Activated T-helper 17 cell treated with anti-CD3 and anti-CD28 coated beads, Interleukin-2, amount 50 U/mL, for 72 hours (primary cell): Measurements from ENCODE around the gene OAF. TPM values are rescaled to one million over a fixed set of nuclear protein-coding genes. Genes with fewer than 3 reads are reported as not detected.
"Not testable (repeated sequence)": the region's sequence is repeated elsewhere in the genome, so short reads cannot be mapped to it uniquely, and the experiment has no call there.

Source experiments
- ATAC-seq: fragments of 150-1000 bp; cut with Tn5 transposase; replicated peaks from 2 replicates; pipeline ENCODE4 v1.10.0; 2021; ENCODE audit warnings: mild to moderate bottlenecking, moderate library complexity
- H3K27ac Mint-ChIP-seq: one replicate; pipeline ENCODE4 v1.8.0; 2022; ENCODE audit warnings: mixed read lengths
- H3K27me3 Mint-ChIP-seq: one replicate; pipeline ENCODE4 v1.8.0; 2022; ENCODE audit warnings: mixed read lengths
- H3K36me3 Mint-ChIP-seq: one replicate; pipeline ENCODE4 v1.8.0; 2022; ENCODE audit warnings: low read depth, mild to moderate bottlenecking, mixed read lengths
- H3K4me1 Mint-ChIP-seq: one replicate; pipeline ENCODE4 v1.8.0; 2022; ENCODE audit warnings: mixed read lengths
- H3K4me3 Mint-ChIP-seq: one replicate; pipeline ENCODE4 v1.8.0; 2022; ENCODE audit warnings: mild to moderate bottlenecking, mixed read lengths
- H3K9me3 Mint-ChIP-seq: one replicate; pipeline ENCODE4 v1.8.0; 2022; ENCODE audit warnings: mixed read lengths
- total RNA-seq, 2 donors: library from RNA; stranded (reverse); gene quantifications; one replicate each; pipeline ENCODE4 v1.2.3, GENCODE V29; 2022

The OAF gene
- total RNA-seq, 2 donors from 2014 or later = 0.97 to 1.3 TPM

DNA sequence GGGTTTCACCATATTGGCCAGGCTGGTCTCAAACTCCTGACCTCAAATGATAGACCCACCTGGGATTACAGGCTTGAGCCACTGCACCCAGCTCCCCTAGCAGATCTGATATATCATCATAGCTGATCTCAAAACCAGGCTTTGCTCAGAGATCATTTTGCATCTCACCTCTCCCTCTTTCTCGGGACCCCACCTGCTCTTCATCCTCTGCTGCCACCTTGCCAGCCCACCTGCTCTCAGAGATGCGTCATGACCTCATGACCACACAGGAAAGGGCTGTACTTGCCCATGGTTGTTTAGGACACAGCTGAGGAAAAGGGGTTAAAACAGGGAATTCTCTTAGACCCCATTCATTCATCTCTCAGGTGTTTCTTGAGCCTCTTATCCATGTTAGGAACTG lies 56.5 kb downstream of the OAF start:
- H3K4me1 Mint-ChIP-seq = no peaks in the 10 kb centered on the region
- H3K9me3 Mint-ChIP-seq = no peaks in the 10 kb centered on the region
- no peak overlapping the region for H3K27ac Mint-ChIP-seq
- H3K36me3 Mint-ChIP-seq = no peaks in the 10 kb centered on the region
- peaks cover 35% of the 10 kb centered on the region for H3K27me3 Mint-ChIP-seq
- no peak for ATAC-seq
- H3K4me3 Mint-ChIP-seq = no peak overlapping the region

DNA sequence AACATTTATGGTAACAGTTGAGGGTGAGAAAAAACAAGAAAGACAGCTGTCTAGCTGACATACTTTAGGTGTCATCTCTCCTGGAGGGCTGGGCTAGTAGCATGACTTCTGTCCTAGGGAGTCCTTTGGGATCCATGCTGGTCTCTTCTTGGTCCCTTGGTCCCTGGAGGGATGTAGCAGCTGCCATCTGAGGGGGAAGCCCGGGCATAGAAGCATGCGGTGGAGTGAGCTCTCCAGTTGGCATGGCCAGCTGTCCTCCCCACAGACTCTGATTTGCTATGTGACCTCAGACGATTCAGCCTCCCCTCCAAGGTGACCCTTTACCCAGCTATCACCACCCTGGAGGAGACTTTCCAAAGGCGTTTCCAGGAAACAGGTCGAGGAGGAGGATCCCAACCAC lies 57.9 kb downstream of the OAF start:
- no peaks in the 10 kb centered on the region for H3K4me1 Mint-ChIP-seq
- H3K27me3 Mint-ChIP-seq = peaks cover 36% of the 10 kb centered on the region
- no peak overlapping the region for H3K27ac Mint-ChIP-seq
- ATAC-seq = no peak
- H3K9me3 Mint-ChIP-seq = no peaks in the 10 kb centered on the region
- H3K36me3 Mint-ChIP-seq = no peaks in the 10 kb centered on the region
- H3K4me3 Mint-ChIP-seq = no peak overlapping the region

DNA sequence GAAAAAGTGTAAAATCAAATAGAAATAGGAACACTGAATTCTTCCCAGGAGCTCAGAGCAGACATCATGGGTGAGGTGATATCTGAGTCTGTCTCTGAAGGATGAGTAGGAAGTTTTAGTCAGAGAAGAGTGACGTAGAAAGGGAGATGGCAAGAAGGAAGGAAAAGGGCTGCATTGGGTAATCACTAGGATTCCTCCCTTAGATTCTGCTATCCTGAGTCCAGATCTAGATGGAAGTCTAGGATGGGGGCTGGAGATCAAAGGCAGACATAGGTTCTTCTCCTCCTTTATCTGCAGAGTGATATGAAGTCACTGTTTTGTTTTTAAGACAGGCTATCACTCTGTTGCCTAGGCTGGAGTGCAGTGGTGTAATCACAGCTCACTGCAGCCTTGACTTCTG lies 59.6 kb downstream of the OAF start:
- Mint-ChIP-seq H3K27ac (no peak overlapping the region), H3K27me3 (peaks cover 45% of the 10 kb centered on the region), H3K36me3 (no peaks in the 10 kb centered on the region), H3K9me3 (no peaks in the 10 kb centered on the region), H3K4me3 (no peak overlapping the region), H3K4me1 (no peaks in the 10 kb centered on the region)
- ATAC-seq = no peak

DNA sequence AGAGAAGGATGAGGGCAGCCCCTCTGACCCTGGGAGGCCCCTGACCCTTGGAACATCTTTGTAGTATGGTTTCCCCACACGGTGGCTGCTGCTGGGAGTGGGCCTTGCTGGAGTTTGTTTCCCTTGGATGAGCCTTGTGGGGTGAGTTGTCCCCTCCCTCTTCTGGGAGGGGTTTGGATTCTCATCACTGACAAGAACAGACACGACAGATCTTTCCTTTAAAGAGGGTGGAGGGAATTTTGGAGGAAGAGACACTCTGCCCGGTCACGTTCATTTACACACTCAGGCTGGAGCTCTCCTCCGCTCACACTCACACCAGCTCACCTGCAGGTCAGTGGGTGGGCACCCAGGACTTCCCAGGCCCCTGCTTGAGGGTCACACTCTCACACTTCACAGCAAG lies 60.8 kb downstream of the OAF start:
- Mint-ChIP-seq H3K36me3 (no peaks in the 10 kb centered on the region), H3K9me3 (no peaks in the 10 kb centered on the region), H3K4me3 (no peak overlapping the region), H3K27me3 (peaks cover 33% of the 10 kb centered on the region), H3K4me1 (no peaks in the 10 kb centered on the region), H3K27ac (no peak overlapping the region)
- ATAC-seq = no peak

DNA sequence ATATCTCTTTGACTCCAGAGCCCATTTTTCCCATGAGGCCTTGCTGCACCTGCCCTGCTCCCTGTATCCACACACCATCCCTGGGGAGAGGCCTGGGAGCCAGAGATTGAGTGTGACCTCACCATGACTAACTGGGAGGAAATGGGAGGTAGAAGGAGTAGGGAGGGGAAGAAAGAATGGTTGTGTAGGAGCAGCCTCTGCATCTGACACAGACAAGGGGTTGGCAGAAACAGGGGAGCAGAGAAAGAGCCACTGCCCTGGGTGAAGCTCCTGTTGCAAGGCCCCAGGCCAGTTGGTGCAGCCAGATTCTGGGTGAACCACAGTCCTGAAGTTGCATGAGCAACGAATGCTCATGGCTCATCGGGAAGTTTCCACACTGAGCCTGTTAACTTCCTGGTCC lies 61.5 kb downstream of the OAF start:
- Mint-ChIP-seq H3K4me1 (no peaks in the 10 kb centered on the region), H3K9me3 (no peaks in the 10 kb centered on the region), H3K36me3 (no peaks in the 10 kb centered on the region), H3K4me3 (no peak overlapping the region), H3K27me3 (peaks cover 28% of the 10 kb centered on the region), H3K27ac (no peak overlapping the region)
- ATAC-seq = no peak

DNA sequence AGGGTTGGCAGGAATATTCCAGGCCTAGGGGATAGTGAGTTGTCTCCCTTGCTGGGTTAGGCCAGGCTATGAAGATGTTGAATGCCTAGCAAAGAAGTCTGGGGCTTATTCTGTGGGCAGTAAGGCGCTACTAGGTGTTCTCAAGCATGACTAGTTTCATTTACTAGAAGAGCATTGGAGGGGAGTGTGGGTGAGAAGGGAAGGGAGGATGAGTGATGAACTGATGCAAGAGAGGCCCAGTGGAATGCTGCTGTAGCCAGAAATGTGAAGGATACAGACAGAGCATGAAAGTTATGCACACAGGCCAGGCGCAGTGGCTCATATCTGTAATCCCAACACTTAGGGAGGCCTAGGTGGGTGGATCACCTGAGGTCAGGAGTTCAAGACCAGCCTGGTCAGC lies 62.6 kb downstream of the OAF start:
- no peak overlapping the region for H3K27ac Mint-ChIP-seq
- H3K4me1 Mint-ChIP-seq = no peaks in the 10 kb centered on the region
- ATAC-seq = no peak
- peaks cover 25% of the 10 kb centered on the region for H3K27me3 Mint-ChIP-seq
- H3K36me3 Mint-ChIP-seq = no peaks in the 10 kb centered on the region
- H3K9me3 Mint-ChIP-seq = no peaks in the 10 kb centered on the region
- no peak overlapping the region for H3K4me3 Mint-ChIP-seq

DNA sequence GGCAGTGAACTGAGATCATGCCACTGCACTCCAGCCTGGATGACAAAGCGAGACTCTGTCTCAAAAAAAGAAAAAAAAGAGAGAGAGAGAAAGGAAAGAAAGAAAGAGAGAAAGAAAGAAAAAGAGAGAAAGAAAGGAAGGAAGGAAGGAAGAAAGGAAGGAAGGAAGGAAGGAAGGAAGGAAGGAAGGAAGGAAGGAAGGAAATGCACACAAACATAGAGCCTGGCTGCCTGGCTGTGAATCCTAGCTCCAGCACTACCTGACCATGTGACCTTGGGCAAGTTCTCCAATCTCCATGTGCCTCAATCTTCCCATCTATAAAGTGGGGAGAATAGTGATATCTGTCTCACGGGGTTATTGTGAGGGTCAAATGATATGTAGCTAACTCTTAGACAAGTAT lies 63.1 kb downstream of the OAF start:
- H3K9me3 Mint-ChIP-seq, H3K4me1 Mint-ChIP-seq, H3K36me3 Mint-ChIP-seq, ATAC-seq, H3K27ac Mint-ChIP-seq, H3K4me3 Mint-ChIP-seq: not testable (repeated sequence)
- H3K27me3 Mint-ChIP-seq = peaks cover 25% of the 10 kb centered on the region

DNA sequence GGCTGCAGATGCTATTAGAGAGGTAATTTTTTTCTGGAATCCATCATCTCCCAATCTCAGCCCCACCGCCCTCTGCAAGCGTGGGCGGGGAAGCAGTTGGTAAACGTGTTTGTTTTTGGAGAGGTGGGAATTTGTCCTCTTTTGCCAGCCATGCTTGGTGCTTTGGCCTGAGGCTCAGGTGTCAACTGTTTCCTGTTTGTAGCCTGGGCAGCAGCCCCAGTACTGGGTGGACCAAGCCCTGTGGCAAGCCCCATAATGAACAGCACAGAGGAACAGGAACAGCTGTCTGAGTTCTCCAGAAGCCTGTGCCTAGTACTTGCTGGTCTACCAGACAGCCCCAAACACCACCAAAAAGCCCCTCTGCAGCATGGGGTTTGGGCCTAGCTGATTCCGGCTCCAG lies 68.7 kb downstream of the OAF start:
- Mint-ChIP-seq H3K27ac (no peak overlapping the region), H3K4me1 (no peaks in the 10 kb centered on the region), H3K36me3 (no peaks in the 10 kb centered on the region), H3K4me3 (no peak overlapping the region), H3K27me3 (peaks cover 7% of the 10 kb centered on the region), H3K9me3 (no peaks in the 10 kb centered on the region)
- ATAC-seq = no peak

Other genes with a start within 250 kb of the OAF start
- gene TRIM29, start 72.9 kb upstream of the OAF start, total RNA-seq = not detected
- gene POU2F3, start 29.1 kb downstream of the OAF start, total RNA-seq = under 1 TPM in 1 of 2 donors, not detected in 1; 0.13 TPM
- gene TLCD5, start 114.3 kb downstream of the OAF start, total RNA-seq = 1 to 10 TPM in 1 of 2 donors, under 1 TPM in 1; 0.13 to 1.2 TPM
- 10 to 100 TPM; 12.9 to 21.5 TPM for gene ARHGEF12, start 125.4 kb downstream of the OAF start, total RNA-seq